HCT116 (cell line): ENCODE results near the gene DCN.

ENCODE experiments used
- CTCF ChIP-seq, 3 experiments: fragments of 200-600 bp in 1 of 3; sonication (generic) in 1 of 3; IDR thresholded peaks in 2 of 3; conservative IDR thresholded peaks in 1 of 3; 2 replicates each; pipeline ENCODE4 v1.5.1; 2012 to 2017; ENCODE audit warnings: low read depth in 2 of 3, low read length in 2 of 3, antibody characterized with exemption in 1 of 3, borderline replicate concordance in 1 of 3, control low read depth in 1 of 3, mild to moderate bottlenecking in 1 of 3, mixed read lengths in 1 of 3, mixed run types in 1 of 3, moderate library complexity in 1 of 3; ENCODE audit not compliant: insufficient read depth in 1 of 3
- EZH2 ChIP-seq: fragments of 200-600 bp; sonication (generic); IDR thresholded peaks from 2 replicates; pipeline ENCODE4 v1.6.1; 2017; ENCODE audit warnings: antibody characterized with exemption, mixed run types
- POLR2AphosphoS5 ChIP-seq: IDR thresholded peaks from 2 replicates; pipeline ENCODE4 v1.6.1; 2011; ENCODE audit warnings: mild to moderate bottlenecking, low read depth, low read length, moderate library complexity
- ZNF274 ChIP-seq: fragments of 200-500 bp; sonication (Bioruptor generic); IDR thresholded peaks from 2 replicates; pipeline ENCODE4 v1.6.1; 2014; ENCODE audit warnings: mild to moderate bottlenecking, low read depth, low read length, inconsistent platforms

GRCh38 chr12:91204421-91204820 lies 21.8 kb upstream of the DCN start:
- TF ChIP-seq ZNF274 = no peak
- TF ChIP-seq CTCF (IDR thresholded peaks at IDR 0.05 in 2 of 3, conservative IDR thresholded peaks at IDR 0.05 in 1 of 3; ENCODE audit: borderline replicate concordance in 1 of 3, insufficient read depth in 1 of 3, low read depth in 2 of 3, low read length in 2 of 3) = no peak
- no peak for TF ChIP-seq EZH2
- no peak for TF ChIP-seq POLR2AphosphoS5
